HG03175 (cell line): ENCODE data around the gene SHC3.

Source experiments
- ATAC-seq: cut with Tn5 transposase; IDR thresholded peaks from one replicate; pipeline ENCODE4 v1.9.1; 2021; ENCODE audit warnings: mild to moderate bottlenecking, moderate library complexity; ENCODE audit not compliant: unreplicated experiment

SHC3 gene

GRCh38 chr9:88971131-88971960, 207.3 kb downstream of the SHC3 start:
- no peak for ATAC-seq

- no peak for ATAC-seq
Observed at GRCh38 chr9:88969646-88970373, 208.8 kb downstream of the SHC3 start.

GRCh38 chr9:88968799-88969198, 209.8 kb downstream of the SHC3 start:
- ATAC-seq: no peak

- ATAC-seq: no peak
Observed at GRCh38 chr9:88966894-88967676, 211.5 kb downstream of the SHC3 start.

DNA sequence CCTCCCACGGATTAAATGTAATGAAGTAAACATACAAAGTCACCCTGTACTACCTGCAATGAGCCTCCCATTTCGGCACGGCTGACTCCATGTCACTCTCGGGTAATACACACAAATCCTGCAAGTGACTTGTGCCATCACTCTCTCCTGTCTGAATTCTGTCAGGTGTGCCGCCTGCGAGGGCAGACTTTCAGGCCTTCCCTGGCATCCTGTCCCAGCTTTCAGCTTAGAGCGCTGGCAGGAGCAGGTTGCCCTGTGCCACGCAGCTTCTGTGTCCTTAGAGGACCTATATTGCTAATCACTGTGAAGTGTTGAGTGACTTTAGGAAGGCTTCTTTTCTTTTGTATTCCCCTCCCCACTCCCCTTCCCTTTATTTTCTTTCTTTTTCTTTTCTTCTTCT, 213.1 kb downstream of the SHC3 start:
- no peak for ATAC-seq

DNA sequence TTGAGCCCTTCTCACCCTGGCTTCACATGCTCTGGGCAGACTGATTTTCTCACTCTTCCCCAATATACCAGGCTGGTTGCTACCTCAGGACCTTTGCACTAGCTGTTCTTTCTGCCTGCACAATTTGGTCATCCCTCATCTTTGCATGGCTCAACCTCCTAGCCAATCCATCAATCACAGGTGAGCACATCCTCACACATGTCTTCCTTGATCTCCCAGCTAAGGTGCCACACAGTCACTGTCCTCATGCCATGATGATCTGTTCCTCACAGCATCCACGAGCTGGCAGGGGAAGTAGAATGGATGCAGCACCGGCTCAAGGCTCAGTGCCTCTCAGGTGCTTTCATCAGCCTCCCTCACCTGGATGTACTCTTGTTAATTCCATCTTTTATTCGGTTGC, 218.0 kb downstream of the SHC3 start:
- ATAC-seq: no peak

GRCh38 chr9:88959727-88960469, 218.7 kb downstream of the SHC3 start:
- no peak for ATAC-seq

GRCh38 chr9:88957526-88957925, 221.1 kb downstream of the SHC3 start:
- ATAC-seq: no peak
